H1 (cell line): ENCODE measurements around the gene BICD1. TPM values are rescaled to one million over a fixed set of nuclear protein-coding genes. Genes with fewer than 3 reads are reported as not detected.
A peak's percentile ranks its signal among the peaks of the same experiment; 100 is the strongest.

Source experiments
- CTCF ChIA-PET: fragments of 300-600 bp; sonication (Branson Sonifier 250); formaldehyde crosslinking; loops from one replicate; lab custom pipeline; 2021; ENCODE audit not compliant: partially characterized antibody; lab: Charles Lee
- POLR2A ChIA-PET: fragments of 300-600 bp; sonication (Branson Sonifier 250); formaldehyde crosslinking; loops from one replicate; lab custom pipeline; 2021; ENCODE audit warnings: inconsistent platforms; ENCODE audit not compliant: partially characterized antibody; lab: Charles Lee
- DNase-seq, 2 experiments: peaks; one replicate each; pipeline versions ENCODE4 v3.0.0 to v3.0.0-alpha.2; 2010 to 2022; ENCODE audit warnings: low spot score in 2 of 2, low read depth in 1 of 2, mixed read lengths in 1 of 2
- FAIRE-seq: peaks from 2 replicates; lab custom pipeline; 2011; peaks lifted over from hg19 to GRCh38; lab: Jason Lieb, UNC
- H2AFZ ChIP-seq: 2 replicates; pipeline ENCODE4 v1.8.1; 2012; ENCODE audit warnings: low read length, inconsistent platforms
- H2AK5ac ChIP-seq: 2 replicates; pipeline ENCODE4 v1.6.1; 2013; ENCODE audit warnings: low read depth, low read length
- H2BK120ac ChIP-seq: replicated peaks from 2 replicates; pipeline ENCODE3; 2013; ENCODE audit warnings: low read depth, low read length, inconsistent platforms
- H2BK12ac ChIP-seq: 2 replicates; pipeline ENCODE4 v1.6.1; 2013; ENCODE audit warnings: low read depth, low read length
- H2BK15ac ChIP-seq: 2 replicates; pipeline ENCODE4 v1.6.1; 2013; ENCODE audit warnings: low read length
- H2BK20ac ChIP-seq: 2 replicates; pipeline ENCODE4 v1.6.1; 2013; ENCODE audit warnings: low read length
- H2BK5ac ChIP-seq: 2 replicates; pipeline ENCODE4 v1.6.1; 2013; ENCODE audit warnings: low read depth, low read length
- H3K14ac ChIP-seq: 2 replicates; pipeline ENCODE4 v1.6.1; 2013; ENCODE audit warnings: inconsistent platforms; ENCODE audit not compliant: insufficient read length
- H3K18ac ChIP-seq: 2 replicates; pipeline ENCODE4 v1.6.1; 2013; ENCODE audit warnings: low read length; ENCODE audit errors: extremely low read depth
- H3K23ac ChIP-seq: 2 replicates; pipeline ENCODE4 v1.6.1; 2013; ENCODE audit warnings: inconsistent platforms; ENCODE audit not compliant: insufficient read length
- H3K23me2 ChIP-seq: 2 replicates; pipeline ENCODE4 v1.6.1; 2013; ENCODE audit warnings: low read depth, low read length
- H3K27ac ChIP-seq: 2 replicates; pipeline ENCODE4 v1.6.1; 2011; ENCODE audit warnings: low read depth, low read length, inconsistent platforms
- H3K27me3 ChIP-seq, 4 experiments: replicated peaks in 1 of 4; 1 replicate in 1 of 4; 2 replicates in 3 of 4; pipeline versions ENCODE4 v1.6.1 to v1.8.1; 2011 to 2013; ENCODE audit warnings: low read length in 3 of 4, mild to moderate bottlenecking in 3 of 4, inconsistent platforms in 2 of 4, mixed read lengths in 2 of 4, moderate library complexity in 1 of 4; ENCODE audit not compliant: control insufficient read depth in 3 of 4, insufficient read depth in 3 of 4; ENCODE audit errors: extremely low read depth in 1 of 4
- H3K36me3 ChIP-seq, 4 experiments: 2 replicates each; pipeline versions ENCODE4 v1.6.1 to v1.8.1; 2011 to 2013; ENCODE audit warnings: mild to moderate bottlenecking in 4 of 4, low read length in 3 of 4, moderate library complexity in 2 of 4, control low read depth in 1 of 4, inconsistent platforms in 1 of 4; ENCODE audit not compliant: insufficient read depth in 4 of 4, control insufficient read depth in 2 of 4
- H3K4ac ChIP-seq: replicated peaks from 2 replicates; pipeline ENCODE3; 2013; ENCODE audit warnings: low read length, low read depth, mixed read lengths, inconsistent platforms; ENCODE audit not compliant: insufficient read length
- H3K4me1 ChIP-seq, 4 experiments: replicated peaks in 1 of 4; 1 replicate in 1 of 4; 2 replicates in 3 of 4; pipeline versions ENCODE4 v1.6.1 to v1.8.1; 2011 to 2013; ENCODE audit warnings: low read length in 3 of 4, inconsistent platforms in 2 of 4, mixed read lengths in 1 of 4; ENCODE audit not compliant: insufficient read depth in 4 of 4, control insufficient read depth in 3 of 4
- H3K4me2 ChIP-seq, 2 experiments: 2 replicates each; pipeline versions ENCODE4 v1.6.1 to v1.8.1; 2011 to 2013; ENCODE audit warnings: low read depth in 2 of 2, low read length in 2 of 2, control low read depth in 1 of 2, inconsistent platforms in 1 of 2, mild to moderate bottlenecking in 1 of 2; ENCODE audit not compliant: insufficient read depth in 1 of 2
- H3K4me3 ChIP-seq, 4 experiments: fragments of 200-600, 300-600 bp in 1 of 4; sonication (generic), shearing (Covaris generic), sonication (Bioruptor Twin) in 1 of 4; 2 replicates each; pipeline versions ENCODE4 v1.5.1 to v1.8.1; 2011 to 2016; ENCODE audit warnings: low read length in 4 of 4, low read depth in 3 of 4, control low read depth in 2 of 4, inconsistent platforms in 2 of 4, mild to moderate bottlenecking in 2 of 4, mixed read lengths in 1 of 4, moderate library complexity in 1 of 4; ENCODE audit not compliant: insufficient read depth in 2 of 4; ENCODE audit errors: extremely low read depth in 1 of 4
- H3K56ac ChIP-seq: replicated peaks from 2 replicates; pipeline ENCODE3; 2013; ENCODE audit warnings: low read depth, mild to moderate bottlenecking, mixed read lengths, low read length, inconsistent platforms; ENCODE audit not compliant: insufficient read length
- H3K79me1 ChIP-seq: 2 replicates; pipeline ENCODE4 v1.6.1; 2013; ENCODE audit warnings: low read depth, low read length, control low read depth
- H3K79me2 ChIP-seq, 2 experiments: 2 replicates each; pipeline versions ENCODE4 v1.6.1 to v1.8.1; 2012 to 2013; ENCODE audit warnings: low read length in 2 of 2, mild to moderate bottlenecking in 2 of 2, inconsistent platforms in 1 of 2; ENCODE audit not compliant: insufficient read depth in 2 of 2, control insufficient read depth in 1 of 2
- H3K9ac ChIP-seq, 4 experiments: replicated peaks in 1 of 4; 1 replicate in 1 of 4; 2 replicates in 3 of 4; pipeline versions ENCODE4 v1.6.1 to v1.8.1; 2011 to 2013; ENCODE audit warnings: low read depth in 3 of 4, low read length in 3 of 4, control low read depth in 2 of 4, mild to moderate bottlenecking in 2 of 4, moderate library complexity in 2 of 4, inconsistent platforms in 1 of 4; ENCODE audit errors: extremely low read depth in 1 of 4
- H3K9me3 ChIP-seq, 2 experiments: 2 replicates each; pipeline versions ENCODE4 v1.6.1 to v1.8.1; 2012 to 2013; ENCODE audit warnings: mild to moderate bottlenecking in 2 of 2, moderate library complexity in 2 of 2, control low read depth in 1 of 2, inconsistent platforms in 1 of 2, low read depth in 1 of 2, low read length in 1 of 2, mixed read lengths in 1 of 2; ENCODE audit not compliant: insufficient read depth in 2 of 2
- H4K20me1 ChIP-seq, 2 experiments: replicated peaks in 1 of 2; 2 replicates each; pipeline versions ENCODE3 to v1.8.1; 2011 to 2013; ENCODE audit warnings: inconsistent platforms in 2 of 2, low read length in 2 of 2, mild to moderate bottlenecking in 1 of 2; ENCODE audit not compliant: insufficient read depth in 2 of 2, control insufficient read depth in 1 of 2
- H4K5ac ChIP-seq: 2 replicates; pipeline ENCODE4 v1.6.1; 2013; ENCODE audit warnings: low read length, low read depth, mixed read lengths, inconsistent platforms; ENCODE audit not compliant: insufficient read length
- H4K8ac ChIP-seq: 2 replicates; pipeline ENCODE4 v1.8.0; 2013; ENCODE audit warnings: mild to moderate bottlenecking, moderate library complexity, low read length, inconsistent platforms; ENCODE audit not compliant: insufficient read depth; ENCODE audit errors: extremely low read depth
- H4K91ac ChIP-seq: replicated peaks from 2 replicates; pipeline ENCODE3; 2013; ENCODE audit warnings: low read length, mixed read lengths, inconsistent platforms; ENCODE audit not compliant: insufficient read length
- BACH1 ChIP-seq: IDR thresholded peaks from 2 replicates; pipeline ENCODE4 v1.6.1; 2012; ENCODE audit warnings: low read length, improper control_type of control experiment
- CTBP2 ChIP-seq: IDR thresholded peaks from 2 replicates; pipeline ENCODE4 v1.7.0; 2011; ENCODE audit warnings: borderline replicate concordance, mild to moderate bottlenecking, moderate library complexity, mixed read lengths, low read length; ENCODE audit not compliant: insufficient read depth, insufficient read length
- HDAC2 ChIP-seq, 2 experiments: fragments of 300-600 bp in 1 of 2; sonication (generic) in 1 of 2; IDR thresholded peaks; 2 replicates each; pipeline ENCODE4 v1.6.1; 2011 to 2012; ENCODE audit warnings: low read depth in 2 of 2, low read length in 2 of 2, mild to moderate bottlenecking in 2 of 2, moderate library complexity in 2 of 2, borderline replicate concordance in 1 of 2, inconsistent platforms in 1 of 2
- KDM4A ChIP-seq: IDR thresholded peaks from one replicate; pipeline ENCODE4 v1.7.1; 2012; ENCODE audit warnings: low read depth, mild to moderate bottlenecking, moderate library complexity, low read length, inconsistent platforms; ENCODE audit not compliant: severe bottlenecking
- KDM5A ChIP-seq: fragments of 200-600 bp; IDR thresholded peaks from 2 replicates; pipeline ENCODE4 v1.7.1; 2012; ENCODE audit warnings: mild to moderate bottlenecking, low read length, inconsistent platforms, mixed read lengths
- POU5F1 ChIP-seq: IDR thresholded peaks from 2 replicates; pipeline ENCODE4 v1.6.1; 2011; ENCODE audit warnings: low read depth, mild to moderate bottlenecking, low read length, moderate library complexity
- RNF2 ChIP-seq: fragments of 200-900, 300-1000 bp; sonication (generic); IDR thresholded peaks from 2 replicates; pipeline ENCODE4 v1.7.1; 2016; ENCODE audit warnings: borderline replicate concordance, low read depth, mild to moderate bottlenecking, antibody characterized with exemption, low read length; ENCODE audit not compliant: poor library complexity, severe bottlenecking; ENCODE audit errors: missing control alignments
- SIN3A ChIP-seq, 2 experiments: IDR thresholded peaks in 1 of 2; conservative IDR thresholded peaks in 1 of 2; 2 replicates each; pipeline ENCODE4 v1.6.1; 2011 to 2012; ENCODE audit warnings: low read length in 2 of 2, improper control_type of control experiment in 1 of 2, low read depth in 1 of 2, mild to moderate bottlenecking in 1 of 2
- SIX5 ChIP-seq: IDR thresholded peaks from 2 replicates; pipeline ENCODE4 v1.6.1; 2011; ENCODE audit warnings: mild to moderate bottlenecking, low read depth, low read length
- TCF12 ChIP-seq: IDR thresholded peaks from 2 replicates; pipeline ENCODE4 v1.6.1; 2011; ENCODE audit warnings: low read depth, mild to moderate bottlenecking, low read length
- WGBS, 2 experiments: shearing (Covaris generic) in 1 of 2; methylation state at CpG; one replicate each; pipeline versions ENCODE4 v1.1.6 to v1.1.7; 2013 to 2015; ENCODE audit warnings: low lambda C conversion rate in 2 of 2, mixed read lengths in 2 of 2, inconsistent platforms in 1 of 2, low coverage in 1 of 2, missing lambda C conversion rate in 1 of 2; ENCODE audit not compliant: insufficient replicate concordance in 2 of 2, insufficient coverage in 1 of 2, insufficient read length in 1 of 2; ENCODE audit errors: extremely low coverage in 1 of 2, missing lambda C conversion rate in 1 of 2; 5-methylcytosine and 5-hydroxymethylcytosine counted together
- polyA plus RNA-seq, 7 experiments: library from polyadenylated mRNA; depleted of rRNA in 3 of 7; stranded (reverse) in 5 of 7; unstranded in 2 of 7; fragments of >200 nt in 5 of 7; fragments of 200-250 nt in 2 of 7; gene quantifications; 1 replicate in 5 of 7; 2 replicates in 1 of 7; 4 replicates in 1 of 7; pipeline versions ENCODE4 v1.2.1 to v1.2.3, GENCODE V29; 2011 to 2013; ENCODE audit warnings: missing spikeins in 2 of 7, mixed read lengths in 2 of 7
- total RNA-seq: library from RNA; stranded (reverse); fragmentation: NEBNext Ultra II Directional; extraction: Animal tissue kit (Norgen Biotek cat#: 25700); gene quantifications from 2 replicates; pipeline ENCODE4 v1.2.1, GENCODE V29; 2021

The BICD1 gene
- total and polyA plus RNA-seq, 2 of the 8 experiments (the other 6 are each of a cell fraction or from before 2014, with no cell fraction given) = 34.1 to 58.4 TPM

GRCh38 chr12:32171211-32171610, 64.6 kb downstream of the BICD1 start:
- Histone ChIP-seq H3K4me3 (peak overlapping the region in 1 of 4 experiments; percentile 17; a peak in 1 of 8 replicates), H3K14ac (no peak overlapping the region), H3K4me1 (peaks cover 0 to 13% (median 10%) of the 10 kb centered on the region in 4 experiments), H3K23me2 (no peaks in the 10 kb centered on the region), H2BK12ac (no peak overlapping the region), H4K91ac (no peak overlapping the region), H3K9ac (peak overlapping the region in 1 of 4 experiments; percentile 36; a peak in 2 of 7 replicates), H3K36me3 (peaks cover 0 to 6% (median 0%) of the 10 kb centered on the region in 4 experiments; a peak in 1 of 8 replicates), H2BK5ac (no peak overlapping the region), H3K4ac (no peak overlapping the region), H3K27me3 (no peaks in the 10 kb centered on the region), H3K27ac (peak overlapping the region; percentile 6; the same call in 1 of the 2 replicates), H4K8ac (no peak overlapping the region), H3K56ac (no peak overlapping the region), H2AK5ac (0 out of 2 replicates have a peak overlapping the region, but pooled peaks have one; percentile 40), H2AFZ (no peak overlapping the region), H2BK15ac (no peak overlapping the region), H3K9me3 (no peaks in the 10 kb centered on the region), H3K4me2 (peak overlapping the region; percentile 53 to 56), H3K23ac (no peak overlapping the region), H3K79me1 (peaks cover 4% of the 10 kb centered on the region; the same call in 1 of the 2 replicates), H2BK120ac (no peak overlapping the region), H3K79me2 (peaks cover 0 to 54% of the 10 kb centered on the region in 2 experiments; a peak in 2 of 4 replicates), H4K20me1 (no peaks in the 10 kb centered on the region), H2BK20ac (no peak overlapping the region), H4K5ac (no peak overlapping the region), H3K18ac (no peak overlapping the region)
- CTCF ChIA-PET = interaction anchor here (0.7 to 1.7 kb wide), 4 partner anchors 8 to 111 kb away, joined by 3 to 4 read pairs (median 3); no protein-coding TSS in a partner anchor
- WGBS, 2 experiments = 62% methylated on average over 7 of the region's 7 CpGs; no CpG with 5 or more reads in 1 of the 2 experiments
- FAIRE-seq = peak; percentile 62
- no peak for TF ChIP-seq BACH1
- TF ChIP-seq KDM5A = no peak
- no peak for TF ChIP-seq POU5F1
- TF ChIP-seq TCF12 = no peak
- TF ChIP-seq RNF2 = no peak
- no peak for TF ChIP-seq HDAC2 (IDR thresholded peaks at IDR 0.05; ENCODE audit: borderline replicate concordance in 1 of 2, low read depth in 2 of 2, low read length in 2 of 2)
- no peak for TF ChIP-seq SIN3A (conservative IDR thresholded peaks at IDR 0.05 in 1 of 2, IDR thresholded peaks at IDR 0.05 in 1 of 2; ENCODE audit: low read depth in 1 of 2, low read length in 2 of 2)
- TF ChIP-seq SIX5 = no peak
- TF ChIP-seq KDM4A = no peak
- TF ChIP-seq CTBP2 = no peak
- DNase-seq = no peak
- POLR2A ChIA-PET = interaction anchor here (1.6 kb wide), 1 partner anchor 16 kb away, joined by 3 read pairs; no protein-coding TSS in a partner anchor
